DND-41 (cell line): ENCODE measurements around the gene PRTFDC1.

Experiments
- CTCF ChIP-seq: IDR thresholded peaks from 2 replicates; pipeline ENCODE4 v1.5.1; 2012; ENCODE audit warnings: borderline replicate concordance, low read length, moderate library complexity, mild to moderate bottlenecking; ENCODE audit not compliant: poor library complexity, severe bottlenecking; ENCODE audit errors: extremely low read depth
- EZH2 ChIP-seq: IDR thresholded peaks from 3 replicates; pipeline ENCODE4 v1.6.1; 2012; ENCODE audit warnings: borderline replicate concordance, low read depth, mild to moderate bottlenecking, moderate library complexity, low read length, inconsistent platforms; ENCODE audit not compliant: severe bottlenecking

GRCh38 chr10:24931236-24931635 is 21.2 kb downstream of the PRTFDC1 start:
- TF ChIP-seq EZH2: no peak
- TF ChIP-seq CTCF: no peak
